H9 (cell line): ENCODE results near the gene OR4C6. TPM values are rescaled to one million over a fixed set of nuclear protein-coding genes. Genes with fewer than 3 reads are reported as not detected.

Source experiments
- DNase-seq: peaks from one replicate; pipeline ENCODE4 v3.0.0-alpha.2; 2017
- H2AFZ ChIP-seq: one replicate; pipeline ENCODE4 v1.6.1; 2013; ENCODE audit warnings: mild to moderate bottlenecking, low read length, control low read depth, moderate library complexity
- H2AK5ac ChIP-seq: 2 replicates; pipeline ENCODE4 v1.6.1; 2013; ENCODE audit warnings: low read length, control low read depth, mixed read lengths; ENCODE audit not compliant: insufficient read length
- H2BK120ac ChIP-seq: one replicate; pipeline ENCODE4 v1.6.1; 2013; ENCODE audit warnings: low read depth, mild to moderate bottlenecking, low read length, control low read depth, inconsistent platforms; ENCODE audit not compliant: poor library complexity, severe bottlenecking
- H2BK12ac ChIP-seq: 2 replicates; pipeline ENCODE4 v1.6.1; 2013; ENCODE audit warnings: low read length, control low read depth, mixed read lengths, low read depth; ENCODE audit not compliant: insufficient read length
- H2BK15ac ChIP-seq: 2 replicates; pipeline ENCODE4 v1.6.1; 2013; ENCODE audit warnings: low read depth, low read length, control low read depth
- H2BK20ac ChIP-seq: one replicate; pipeline ENCODE4 v1.6.1; 2013; ENCODE audit warnings: low read depth, mild to moderate bottlenecking, low read length, control low read depth, inconsistent platforms; ENCODE audit not compliant: poor library complexity, severe bottlenecking
- H2BK5ac ChIP-seq: 2 replicates; pipeline ENCODE4 v1.6.1; 2013; ENCODE audit warnings: low read length, control low read depth, mixed read lengths; ENCODE audit not compliant: insufficient read length
- H3K14ac ChIP-seq: 2 replicates; pipeline ENCODE4 v1.6.1; 2013; ENCODE audit warnings: low read length, control low read depth; ENCODE audit not compliant: insufficient read depth
- H3K18ac ChIP-seq: 2 replicates; pipeline ENCODE4 v1.6.1; 2013; ENCODE audit warnings: low read depth, mild to moderate bottlenecking, mixed read lengths, low read length, control low read depth; ENCODE audit not compliant: insufficient read length
- H3K23ac ChIP-seq: 2 replicates; pipeline ENCODE4 v1.6.1; 2013; ENCODE audit warnings: low read length, control low read depth, mixed read lengths, low read depth; ENCODE audit not compliant: insufficient read length
- H3K23me2 ChIP-seq: 2 replicates; pipeline ENCODE4 v1.6.1; 2013; ENCODE audit warnings: low read depth, mild to moderate bottlenecking, mixed read lengths, low read length, control low read depth; ENCODE audit not compliant: insufficient read length, poor library complexity, severe bottlenecking
- H3K27ac ChIP-seq: 2 replicates; pipeline ENCODE4 v1.5.1; 2013; ENCODE audit warnings: low read length, control low read depth, mixed read lengths, low read depth; ENCODE audit not compliant: insufficient read length
- H3K27me3 ChIP-seq: 2 replicates; pipeline ENCODE4 v1.6.1; 2013; ENCODE audit warnings: low read length, control low read depth, inconsistent platforms; ENCODE audit not compliant: insufficient read depth
- H3K4ac ChIP-seq: 2 replicates; pipeline ENCODE4 v1.6.1; 2013; ENCODE audit warnings: low read depth, mild to moderate bottlenecking, control low read depth, inconsistent platforms, low read length, moderate library complexity
- H3K4me1 ChIP-seq: 2 replicates; pipeline ENCODE4 v1.6.1; 2013; ENCODE audit warnings: low read length, control low read depth, inconsistent platforms; ENCODE audit not compliant: insufficient read depth
- H3K4me2 ChIP-seq: 2 replicates; pipeline ENCODE4 v1.6.1; 2013; ENCODE audit warnings: low read length, control low read depth, mixed read lengths; ENCODE audit not compliant: insufficient read length, insufficient read depth
- H3K56ac ChIP-seq: 2 replicates; pipeline ENCODE4 v1.6.1; 2013; ENCODE audit warnings: low read depth, mild to moderate bottlenecking, mixed read lengths, low read length, control low read depth; ENCODE audit not compliant: insufficient read length
- H3K79me1 ChIP-seq: 2 replicates; pipeline ENCODE4 v1.6.1; 2013; ENCODE audit warnings: low read depth, mild to moderate bottlenecking, moderate library complexity, low read length, control low read depth, inconsistent platforms; ENCODE audit not compliant: insufficient read depth, poor library complexity, severe bottlenecking
- H3K79me2 ChIP-seq: 2 replicates; pipeline ENCODE4 v1.6.1; 2013; ENCODE audit warnings: low read length, control low read depth, inconsistent platforms; ENCODE audit not compliant: insufficient read depth
- H3K9ac ChIP-seq: 2 replicates; pipeline ENCODE4 v1.6.1; 2013; ENCODE audit warnings: low read length, control low read depth, mixed read lengths; ENCODE audit not compliant: insufficient read length; ENCODE audit errors: extremely low read depth
- H3K9me3 ChIP-seq: one replicate; pipeline ENCODE4 v1.6.1; 2013; ENCODE audit warnings: low read depth, low read length, inconsistent platforms; ENCODE audit not compliant: control insufficient read depth
- H3T11ph ChIP-seq: one replicate; pipeline ENCODE4 v1.6.1; 2013; ENCODE audit warnings: mild to moderate bottlenecking, low read length, control low read depth, inconsistent platforms
- H4K20me1 ChIP-seq: one replicate; pipeline ENCODE4 v1.6.1; 2013; ENCODE audit not compliant: control insufficient read depth, insufficient read length, insufficient read depth
- H4K5ac ChIP-seq: 2 replicates; pipeline ENCODE4 v1.6.1; 2013; ENCODE audit warnings: low read depth, mild to moderate bottlenecking, mixed read lengths, low read length, control low read depth; ENCODE audit not compliant: insufficient read length
- H4K8ac ChIP-seq: replicated peaks from 2 replicates; pipeline ENCODE4 v1.6.1; 2013; ENCODE audit warnings: low read length, control low read depth, mixed read lengths, low read depth; ENCODE audit not compliant: insufficient read length
- H4K91ac ChIP-seq: 2 replicates; pipeline ENCODE4 v1.6.1; 2013; ENCODE audit warnings: low read depth, mild to moderate bottlenecking, moderate library complexity, mixed read lengths, low read length, control low read depth; ENCODE audit not compliant: insufficient read length
- H3K27ac Mint-ChIP-seq, 3 experiments: 2 replicates in 2 of 3; 3 replicates in 1 of 3; pipeline ENCODE4 v1.8.0; 2020 to 2021; ENCODE audit warnings: mixed read lengths in 3 of 3, mild to moderate bottlenecking in 1 of 3, moderate library complexity in 1 of 3
- H3K27me3 Mint-ChIP-seq: 2 replicates; pipeline ENCODE4 v1.8.0; 2021; ENCODE audit warnings: low read depth, mild to moderate bottlenecking, moderate library complexity, mixed read lengths
- H3K36me3 Mint-ChIP-seq, 3 experiments: 2 replicates in 2 of 3; 3 replicates in 1 of 3; pipeline ENCODE4 v1.8.0; 2020 to 2021; ENCODE audit warnings: low read depth in 3 of 3, mixed read lengths in 3 of 3; ENCODE audit not compliant: insufficient read depth in 1 of 3
- H3K4me1 Mint-ChIP-seq, 2 experiments: 2 replicates each; pipeline ENCODE4 v1.8.0; 2020; ENCODE audit warnings: mixed read lengths in 2 of 2
- H3K4me3 Mint-ChIP-seq, 2 experiments: 2 replicates in 1 of 2; 3 replicates in 1 of 2; pipeline ENCODE4 v1.8.0; 2020 to 2021; ENCODE audit warnings: mild to moderate bottlenecking in 2 of 2, mixed read lengths in 2 of 2, moderate library complexity in 1 of 2
- H3K9me3 Mint-ChIP-seq, 2 experiments: 2 replicates in 1 of 2; 3 replicates in 1 of 2; pipeline ENCODE4 v1.8.0; 2020; ENCODE audit warnings: mild to moderate bottlenecking in 2 of 2, mixed read lengths in 2 of 2, moderate library complexity in 1 of 2
- WGBS: extraction: QIAGEN DNeasy Blood & Tissue Kit; methylation state at CpG from one replicate; pipeline ENCODE4 v1.1.7; 2013; ENCODE audit warnings: missing lambda C conversion rate, low lambda C conversion rate, mixed read lengths; ENCODE audit not compliant: insufficient read length; ENCODE audit errors: extremely low coverage; 5-methylcytosine and 5-hydroxymethylcytosine counted together
- total RNA-seq: library from RNA; stranded (reverse); gene quantifications from 2 replicates; pipeline ENCODE4 v1.2.1, GENCODE V29; 2021
- TF ChIP-seq, protein P1 (sequence below): fragments of 200-600 bp; sonication (generic); conservative IDR thresholded peaks from 3 replicates; pipeline ENCODE4 v1.8.0; 2021; ENCODE audit warnings: antibody characterized with exemption, mild to moderate bottlenecking

The OR4C6 gene
- total RNA-seq, 1 experiment from 2014 or later: not detected

- H3K79me2 ChIP-seq: no peaks in the 10 kb centered on the region
- H2AFZ ChIP-seq: no peak overlapping the region
- no peak overlapping the region for H3K14ac ChIP-seq
- H3K27ac ChIP-seq: no peak overlapping the region
- H3K4me2 ChIP-seq: no peak overlapping the region
- no CpG with 5 or more reads among the region's 2 CpGs for WGBS
- no peaks in the 10 kb centered on the region for H3K27me3 ChIP-seq
- peaks cover 47% of the 10 kb centered on the region for H3K9me3 ChIP-seq
- H3K23me2 ChIP-seq: no peaks in the 10 kb centered on the region
- TF ChIP-seq, protein P1, sequence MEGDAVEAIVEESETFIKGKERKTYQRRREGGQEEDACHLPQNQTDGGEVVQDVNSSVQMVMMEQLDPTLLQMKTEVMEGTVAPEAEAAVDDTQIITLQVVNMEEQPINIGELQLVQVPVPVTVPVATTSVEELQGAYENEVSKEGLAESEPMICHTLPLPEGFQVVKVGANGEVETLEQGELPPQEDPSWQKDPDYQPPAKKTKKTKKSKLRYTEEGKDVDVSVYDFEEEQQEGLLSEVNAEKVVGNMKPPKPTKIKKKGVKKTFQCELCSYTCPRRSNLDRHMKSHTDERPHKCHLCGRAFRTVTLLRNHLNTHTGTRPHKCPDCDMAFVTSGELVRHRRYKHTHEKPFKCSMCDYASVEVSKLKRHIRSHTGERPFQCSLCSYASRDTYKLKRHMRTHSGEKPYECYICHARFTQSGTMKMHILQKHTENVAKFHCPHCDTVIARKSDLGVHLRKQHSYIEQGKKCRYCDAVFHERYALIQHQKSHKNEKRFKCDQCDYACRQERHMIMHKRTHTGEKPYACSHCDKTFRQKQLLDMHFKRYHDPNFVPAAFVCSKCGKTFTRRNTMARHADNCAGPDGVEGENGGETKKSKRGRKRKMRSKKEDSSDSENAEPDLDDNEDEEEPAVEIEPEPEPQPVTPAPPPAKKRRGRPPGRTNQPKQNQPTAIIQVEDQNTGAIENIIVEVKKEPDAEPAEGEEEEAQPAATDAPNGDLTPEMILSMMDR: no peak
- no peak overlapping the region for H2AK5ac ChIP-seq
- no peak overlapping the region for H2BK15ac ChIP-seq
- Mint-ChIP-seq H3K27me3 (no peaks in the 10 kb centered on the region), H3K36me3 (peaks cover 0 to 7% (median 0%) of the 10 kb centered on the region in 3 experiments; a peak in 2 of 7 replicates), H3K9me3 (peaks cover 50 to 56% of the 10 kb centered on the region in 2 experiments), H3K4me1 (no peaks in the 10 kb centered on the region), H3K4me3 (no peak overlapping the region), H3K27ac (no peak overlapping the region)
- H2BK20ac ChIP-seq: no peak overlapping the region
- H3K4me1 ChIP-seq: no peaks in the 10 kb centered on the region
- H3K56ac ChIP-seq: no peak overlapping the region
- H3K9ac ChIP-seq: no peak overlapping the region
- no peak overlapping the region for H4K5ac ChIP-seq
- no peak for DNase-seq
- H3T11ph ChIP-seq: no peak overlapping the region
- H3K79me1 ChIP-seq: no peaks in the 10 kb centered on the region
- H4K91ac ChIP-seq: no peak overlapping the region
- H3K18ac ChIP-seq: no peak overlapping the region
- no peak overlapping the region for H2BK5ac ChIP-seq
- no peak overlapping the region for H2BK120ac ChIP-seq
- H4K8ac ChIP-seq: no peak overlapping the region
- no peak overlapping the region for H3K4ac ChIP-seq
- H2BK12ac ChIP-seq: no peak overlapping the region
- no peak overlapping the region for H3K23ac ChIP-seq
- H4K20me1 ChIP-seq: no peaks in the 10 kb centered on the region
Observed at GRCh38 chr11:55658031-55658573, 3.9 kb upstream of the OR4C6 start.
